ENCODE measurements around the gene STX8.

Gene STX8

DNA sequence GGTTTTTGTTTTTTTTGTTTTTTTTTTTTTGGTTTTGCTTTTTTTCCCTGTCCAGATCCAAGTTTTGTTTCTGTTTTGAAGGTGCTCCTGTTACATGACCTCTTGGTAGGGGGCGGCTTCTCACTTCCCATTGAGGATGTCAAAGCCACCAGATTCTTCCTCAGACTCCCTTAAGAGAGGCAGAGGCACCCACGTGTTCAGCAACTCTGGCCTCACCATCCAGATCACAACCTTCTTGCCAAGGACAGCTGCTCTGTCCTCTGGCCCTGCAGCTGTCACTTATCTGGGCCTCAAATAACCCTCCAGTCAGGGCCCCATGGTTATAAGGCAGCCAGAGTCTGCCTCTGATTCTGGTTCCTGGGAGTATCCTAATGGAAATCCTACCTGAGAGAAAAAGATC is 208.5 kb downstream of the STX8 start:
- no peak overlapping the region for H3K27ac ChIP-seq
- no peaks in the 10 kb centered on the region for H3K36me3 ChIP-seq (replicated peaks)
- in situ Hi-C loops (cut with HindIII; ENCODE audit: low pct_ligation_motif_present, low sequenced_read_pairs) = no loop called here
- no peak for DNase-seq
- H3K4me3 ChIP-seq (ENCODE audit: low read depth, low read length) = no peak overlapping the region
- TF ChIP-seq, protein P1, sequence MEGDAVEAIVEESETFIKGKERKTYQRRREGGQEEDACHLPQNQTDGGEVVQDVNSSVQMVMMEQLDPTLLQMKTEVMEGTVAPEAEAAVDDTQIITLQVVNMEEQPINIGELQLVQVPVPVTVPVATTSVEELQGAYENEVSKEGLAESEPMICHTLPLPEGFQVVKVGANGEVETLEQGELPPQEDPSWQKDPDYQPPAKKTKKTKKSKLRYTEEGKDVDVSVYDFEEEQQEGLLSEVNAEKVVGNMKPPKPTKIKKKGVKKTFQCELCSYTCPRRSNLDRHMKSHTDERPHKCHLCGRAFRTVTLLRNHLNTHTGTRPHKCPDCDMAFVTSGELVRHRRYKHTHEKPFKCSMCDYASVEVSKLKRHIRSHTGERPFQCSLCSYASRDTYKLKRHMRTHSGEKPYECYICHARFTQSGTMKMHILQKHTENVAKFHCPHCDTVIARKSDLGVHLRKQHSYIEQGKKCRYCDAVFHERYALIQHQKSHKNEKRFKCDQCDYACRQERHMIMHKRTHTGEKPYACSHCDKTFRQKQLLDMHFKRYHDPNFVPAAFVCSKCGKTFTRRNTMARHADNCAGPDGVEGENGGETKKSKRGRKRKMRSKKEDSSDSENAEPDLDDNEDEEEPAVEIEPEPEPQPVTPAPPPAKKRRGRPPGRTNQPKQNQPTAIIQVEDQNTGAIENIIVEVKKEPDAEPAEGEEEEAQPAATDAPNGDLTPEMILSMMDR (IDR thresholded peaks at IDR 0.05; ENCODE audit: low read depth, low read length, missing control alignments) = no peak
- H3K27me3 ChIP-seq (replicated peaks) = no peaks in the 10 kb centered on the region

DNA sequence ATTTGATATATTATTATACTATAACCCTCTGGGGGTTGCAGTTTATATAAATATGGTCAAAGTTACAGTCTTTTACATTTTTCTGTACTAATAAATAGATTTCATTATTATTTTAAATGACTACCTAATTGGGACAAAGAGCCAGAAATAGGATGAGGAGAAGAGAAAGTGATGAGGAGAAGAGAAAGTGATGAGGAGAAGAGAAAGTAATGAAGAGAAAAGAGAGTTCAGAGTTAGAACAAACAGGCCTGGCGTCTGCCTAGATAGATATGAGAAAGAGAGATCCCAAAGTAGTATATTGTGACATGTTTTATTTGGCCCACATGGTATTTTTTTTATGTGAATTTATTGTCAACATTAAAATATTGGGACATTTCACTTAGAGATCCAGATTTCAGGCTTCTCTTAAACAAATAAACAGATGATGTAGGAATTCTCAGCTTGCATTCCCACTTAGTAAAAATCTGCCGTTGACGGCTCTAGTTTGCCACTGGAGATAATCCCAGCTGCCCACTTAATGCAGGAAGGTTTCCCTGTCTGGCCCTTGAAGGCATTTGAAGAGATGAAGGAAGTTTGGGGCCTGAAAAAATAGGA is 210.7 kb downstream of the STX8 start:
- DNase-seq = no peak
- no peak overlapping the region for H3K27ac ChIP-seq
- TF ChIP-seq, protein P1 (IDR thresholded peaks at IDR 0.05; ENCODE audit: low read depth, low read length, missing control alignments) = no peak
- H3K4me3 ChIP-seq (ENCODE audit: low read depth, low read length) = no peak overlapping the region
- in situ Hi-C loops (cut with HindIII; ENCODE audit: low pct_ligation_motif_present, low sequenced_read_pairs) = no loop called here
- H3K36me3 ChIP-seq (replicated peaks) = no peaks in the 10 kb centered on the region
- no peaks in the 10 kb centered on the region for H3K27me3 ChIP-seq (replicated peaks)

DNA sequence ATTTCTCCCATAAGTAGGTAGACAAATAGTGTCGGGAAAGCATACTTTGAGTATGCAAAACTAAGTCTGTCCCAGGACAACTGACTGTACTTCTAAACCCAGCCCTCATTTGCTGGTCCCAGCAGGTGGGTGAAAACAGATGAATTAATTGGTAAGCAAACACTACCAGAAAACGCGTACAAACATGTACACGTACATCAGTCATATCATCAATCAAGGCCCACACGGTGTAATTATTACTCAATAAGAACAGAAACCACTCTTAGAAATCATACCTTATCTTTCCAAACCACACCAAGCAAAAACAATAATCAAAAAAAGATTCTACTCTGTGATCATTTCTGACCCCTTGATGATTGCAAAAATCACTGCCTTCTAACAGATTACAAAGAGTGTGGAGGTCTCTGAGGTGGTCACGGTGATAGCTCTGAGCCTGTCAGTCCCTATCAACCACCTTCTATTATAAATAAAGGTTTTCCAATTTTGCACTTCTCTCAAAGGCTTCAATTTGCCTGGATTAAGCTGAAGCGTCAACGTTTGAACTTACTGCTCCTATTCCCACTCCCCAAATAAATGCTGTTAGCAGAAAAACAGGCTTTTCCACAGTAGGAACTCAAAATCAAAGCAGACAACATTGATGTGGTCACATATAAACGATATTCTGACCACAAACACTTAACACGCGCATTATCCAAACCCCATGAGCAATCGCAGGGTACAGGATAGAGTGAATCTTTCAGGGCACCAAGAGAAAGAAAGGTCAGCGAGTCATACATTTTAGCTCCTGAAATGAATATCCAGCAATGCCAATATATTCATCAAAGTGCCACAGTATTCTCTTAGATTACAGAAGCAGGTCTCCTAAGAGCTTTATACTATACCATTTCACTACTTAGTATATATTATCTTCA is 211.9 kb downstream of the STX8 start:
- H3K27ac ChIP-seq = no peak overlapping the region
- H3K27me3 ChIP-seq (replicated peaks) = no peaks in the 10 kb centered on the region
- TF ChIP-seq, protein P1 (IDR thresholded peaks at IDR 0.05; ENCODE audit: low read depth, low read length, missing control alignments) = no peak
- peak; percentile 73 for DNase-seq
- no peak overlapping the region for H3K4me3 ChIP-seq (ENCODE audit: low read depth, low read length)
- H3K36me3 ChIP-seq (replicated peaks) = no peaks in the 10 kb centered on the region
- in situ Hi-C loops (cut with HindIII; ENCODE audit: low pct_ligation_motif_present, low sequenced_read_pairs) = no loop called here

DNA sequence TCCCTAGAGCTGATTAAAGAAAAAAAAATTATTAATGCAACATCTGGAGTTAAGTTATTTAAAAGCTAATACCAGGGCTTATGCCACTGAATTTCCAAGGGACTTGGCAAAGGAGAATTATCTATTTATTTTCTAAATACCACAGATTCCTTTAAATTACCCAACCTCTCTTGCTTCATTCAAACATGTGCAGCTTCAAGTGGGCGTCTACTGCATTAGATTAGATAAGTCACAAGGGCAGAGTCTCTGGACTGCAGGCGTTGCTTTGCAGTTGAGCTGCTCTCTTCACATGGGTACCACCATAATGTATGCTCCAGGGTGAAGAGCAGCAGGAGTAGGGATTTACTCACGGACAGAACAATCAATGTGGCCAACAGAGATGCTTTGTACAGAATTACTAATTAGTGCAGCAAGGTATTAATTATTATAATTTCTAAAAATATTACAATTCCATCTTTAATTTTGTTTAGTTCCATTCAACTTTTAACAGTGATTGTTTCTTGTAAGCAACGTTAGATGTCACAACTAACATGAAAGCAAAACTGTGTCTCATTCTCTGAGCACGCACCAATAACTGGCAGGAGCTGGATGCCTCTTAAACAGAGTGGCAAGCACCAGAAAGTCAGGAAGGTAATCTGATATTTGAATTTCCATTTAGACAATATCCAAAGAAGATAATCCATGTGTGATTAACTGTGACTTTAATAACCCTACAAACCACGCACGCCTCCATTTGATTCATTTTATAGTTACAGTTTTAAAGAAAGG is 214.2 kb downstream of the STX8 start:
- H3K27ac ChIP-seq = no peak overlapping the region
- H3K4me3 ChIP-seq (ENCODE audit: low read depth, low read length) = no peak overlapping the region
- DNase-seq = peak; percentile 65
- in situ Hi-C loops (cut with HindIII; ENCODE audit: low pct_ligation_motif_present, low sequenced_read_pairs) = no loop called here
- no peaks in the 10 kb centered on the region for H3K27me3 ChIP-seq (replicated peaks)
- TF ChIP-seq, protein P1 (IDR thresholded peaks at IDR 0.05; ENCODE audit: low read depth, low read length, missing control alignments) = no peak
- no peaks in the 10 kb centered on the region for H3K36me3 ChIP-seq (replicated peaks)

DNA sequence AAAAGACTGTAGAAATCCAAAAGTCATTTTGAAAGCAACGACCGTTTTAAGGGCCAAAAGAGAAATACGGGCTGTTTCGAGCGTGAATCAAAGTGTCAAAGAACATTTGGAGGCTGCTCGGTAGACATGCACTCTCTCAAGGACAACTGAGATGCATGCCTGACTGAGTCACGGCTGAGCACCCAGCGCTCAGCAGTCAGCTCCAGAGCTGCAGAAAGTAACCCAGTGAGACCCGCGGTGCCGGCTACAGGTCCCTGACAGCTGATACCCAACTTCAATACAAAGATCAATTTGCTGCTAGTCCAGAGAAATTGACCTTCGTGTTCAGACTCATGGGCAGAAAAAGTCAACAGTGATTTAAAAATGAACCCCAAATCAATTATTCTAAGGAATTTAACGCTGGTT is 214.9 kb downstream of the STX8 start:
- Histone ChIP-seq H3K27me3 (replicated peaks) (no peaks in the 10 kb centered on the region), H3K27ac (no peak overlapping the region), H3K36me3 (replicated peaks) (no peaks in the 10 kb centered on the region), H3K4me3 (ENCODE audit: low read depth, low read length) (no peak overlapping the region)
- in situ Hi-C loops (cut with HindIII; ENCODE audit: low pct_ligation_motif_present, low sequenced_read_pairs) = no loop called here
- TF ChIP-seq, protein P1 (IDR thresholded peaks at IDR 0.05; ENCODE audit: low read depth, low read length, missing control alignments) = no peak
- peak; percentile 53 for DNase-seq
